Eye (tissue), 1 donor: ENCODE data around the gene KBTBD7.
"Not testable (repeated sequence)": the region's sequence is repeated elsewhere in the genome, so short reads cannot be mapped to it uniquely, and the experiment has no call there.

Experiments
- DNase-seq: peaks from one replicate; pipeline ENCODE4 v3.0.0-alpha.2; 2015

The KBTBD7 gene

DNA sequence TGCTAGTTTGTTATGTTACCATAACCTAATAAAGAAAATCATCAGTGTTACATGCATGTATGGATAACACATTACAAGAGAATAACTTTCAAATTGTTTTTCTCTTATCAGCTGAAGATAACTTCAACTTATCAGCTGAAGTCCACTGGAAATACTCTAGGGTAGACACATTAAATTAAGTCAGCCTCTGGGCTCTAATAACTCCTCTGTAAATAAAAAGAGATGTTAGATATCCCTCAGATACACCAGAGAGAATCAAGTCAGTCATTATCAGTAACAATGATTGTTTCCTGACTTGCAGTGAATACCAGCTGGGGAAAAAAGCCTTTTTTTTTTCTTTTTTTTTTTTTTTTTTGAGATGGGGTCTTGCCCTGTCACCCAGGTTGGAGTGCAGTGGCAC, 1.6 kb upstream of the KBTBD7 start:
- no peak for DNase-seq

DNA sequence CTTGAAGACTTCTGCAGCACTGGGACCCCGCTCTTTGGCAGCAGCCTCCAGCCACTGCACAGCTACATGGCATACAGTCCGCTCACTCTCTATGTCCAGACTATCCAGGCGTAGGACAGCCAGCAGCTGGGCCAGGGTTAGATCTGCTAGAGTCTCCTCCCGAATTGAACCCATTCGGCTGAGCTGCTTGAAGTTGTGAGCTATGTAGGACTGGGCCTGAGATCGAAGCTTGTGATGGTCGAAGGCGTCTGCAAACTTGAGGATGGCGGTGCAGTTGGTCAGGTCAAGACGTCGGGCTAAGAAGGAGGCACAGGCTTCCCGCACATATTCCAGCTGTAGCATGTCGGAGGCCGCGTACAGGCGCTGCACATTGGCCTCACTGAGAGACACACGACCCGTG, 900 bp downstream of the KBTBD7 start:
- no peak for DNase-seq

DNA sequence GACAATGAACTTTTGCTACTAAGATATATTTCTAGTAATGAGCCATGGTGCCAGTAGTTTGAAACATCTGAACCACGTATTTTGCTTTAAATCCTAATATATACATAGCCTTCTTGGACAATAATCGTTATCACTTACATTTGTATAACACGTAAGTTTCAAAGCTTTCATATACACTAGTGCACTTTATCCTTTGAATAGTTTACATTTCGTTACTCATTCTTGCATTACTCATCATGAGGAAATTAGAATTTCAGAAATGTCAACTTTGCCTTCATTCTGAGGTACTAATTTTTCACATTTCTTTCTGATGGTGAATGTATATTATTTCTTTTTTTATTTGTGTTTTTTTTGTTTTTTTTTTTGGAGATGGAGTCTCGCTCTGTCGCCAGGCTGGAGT, 5.8 kb downstream of the KBTBD7 start:
- no peak for DNase-seq

DNA sequence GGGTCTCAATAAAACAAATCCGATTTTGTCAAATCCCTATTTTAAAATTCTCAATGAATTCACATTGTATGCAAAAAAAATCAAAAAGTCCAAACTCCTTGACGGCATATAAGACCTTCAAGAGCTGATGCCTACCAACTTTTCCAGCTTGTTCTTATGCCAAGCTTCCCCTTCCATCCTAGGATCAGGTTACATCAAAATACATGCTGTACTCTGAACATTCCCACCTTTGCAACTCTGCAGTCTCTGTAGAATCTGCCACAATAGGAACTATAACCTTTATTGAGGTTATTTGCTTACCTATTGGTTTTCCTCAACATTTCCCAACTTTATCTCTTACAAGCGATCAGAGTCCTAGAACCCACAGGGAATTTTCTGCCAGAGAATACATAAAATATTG, 7.9 kb downstream of the KBTBD7 start:
- no peak for DNase-seq

DNA sequence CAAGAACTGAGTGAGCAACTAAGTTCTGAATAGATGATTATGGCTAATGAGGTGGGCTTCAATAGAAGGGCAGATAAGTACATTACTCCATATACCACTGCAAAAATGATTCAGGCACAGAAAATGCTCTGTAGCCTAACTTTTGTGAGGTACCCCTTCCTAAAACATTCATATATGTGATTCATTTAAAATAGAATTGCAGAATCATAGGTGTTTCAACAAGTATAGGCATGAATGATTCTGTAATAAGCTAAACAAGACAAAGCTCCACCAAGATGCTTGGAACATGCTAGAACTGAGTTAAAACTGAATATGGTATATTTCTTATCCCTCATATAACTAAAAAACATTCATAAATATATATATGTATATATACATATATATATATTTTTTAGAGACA, 12.1 kb downstream of the KBTBD7 start:
- no peak for DNase-seq

- no peak for DNase-seq
These were observed 14.6 kb downstream of the KBTBD7 start for GRCh38 chr13:41179593-41180250.

DNA sequence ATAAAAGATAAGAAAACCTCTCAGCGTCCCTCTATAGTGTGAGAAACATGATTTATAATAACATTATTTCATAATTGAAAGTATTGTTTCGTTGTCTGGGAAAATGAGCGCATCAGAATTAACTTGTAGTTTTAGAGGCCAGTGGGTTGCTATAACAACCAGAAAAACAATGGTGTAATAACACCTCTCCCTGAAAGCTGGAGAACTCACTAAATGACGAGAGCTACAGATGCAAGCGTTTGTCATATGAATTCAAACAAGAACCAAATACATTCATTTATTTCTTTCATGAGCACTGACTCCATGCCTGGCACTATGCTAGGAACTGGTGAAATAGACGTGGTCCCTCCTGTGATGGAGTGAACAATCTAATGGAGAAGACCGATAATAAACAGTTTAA, 16.3 kb downstream of the KBTBD7 start:
- no peak for DNase-seq

DNA sequence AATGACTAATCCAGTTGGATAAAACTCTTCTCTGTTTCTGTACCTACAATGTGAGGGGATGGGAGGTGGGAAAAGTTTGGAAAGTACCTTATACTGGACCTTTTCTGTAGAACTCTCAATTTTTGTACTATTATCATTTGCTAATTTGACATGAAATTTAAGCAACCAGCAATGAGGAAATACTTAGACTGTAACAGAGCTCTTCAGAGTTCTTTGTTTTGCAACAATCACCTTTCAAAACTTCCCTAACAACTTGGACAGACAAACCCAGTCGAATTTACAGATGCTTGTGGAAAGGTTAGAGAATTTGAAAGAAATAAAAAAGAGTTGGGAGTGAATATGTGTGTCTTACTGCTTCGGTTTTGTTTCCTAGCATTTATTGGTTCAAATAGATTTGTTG, 16.8 kb downstream of the KBTBD7 start:
- no peak for DNase-seq

- not testable (repeated sequence) for DNase-seq
These were observed 18.8 kb downstream of the KBTBD7 start for GRCh38 chr13:41175576-41175975.

GRCh38 chr13:41162151-41162550, 32.2 kb downstream of the KBTBD7 start:
- DNase-seq, result no peak

DNA sequence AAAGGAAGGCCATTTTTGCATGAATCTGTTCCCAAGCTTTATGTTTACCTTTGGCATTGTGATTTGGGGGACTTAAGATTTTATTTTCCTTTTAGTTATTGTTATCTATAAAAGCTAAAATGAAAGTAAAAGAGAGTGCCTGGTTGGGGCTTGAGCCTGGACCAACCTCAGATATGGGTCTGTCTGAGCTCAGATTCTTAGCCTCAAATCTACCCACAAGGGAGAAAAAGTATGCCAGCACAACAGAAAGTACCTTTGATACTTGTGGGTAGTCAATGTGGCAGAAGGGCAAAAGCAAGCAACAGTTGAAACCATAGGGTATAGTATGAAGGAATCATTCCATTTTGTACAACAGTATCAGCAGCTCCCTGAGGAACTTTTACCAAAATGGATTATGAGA, 35.2 kb downstream of the KBTBD7 start:
- no peak for DNase-seq

- DNase-seq, result no peak
These were observed 37.2 kb downstream of the KBTBD7 start for GRCh38 chr13:41157048-41157717.

DNA sequence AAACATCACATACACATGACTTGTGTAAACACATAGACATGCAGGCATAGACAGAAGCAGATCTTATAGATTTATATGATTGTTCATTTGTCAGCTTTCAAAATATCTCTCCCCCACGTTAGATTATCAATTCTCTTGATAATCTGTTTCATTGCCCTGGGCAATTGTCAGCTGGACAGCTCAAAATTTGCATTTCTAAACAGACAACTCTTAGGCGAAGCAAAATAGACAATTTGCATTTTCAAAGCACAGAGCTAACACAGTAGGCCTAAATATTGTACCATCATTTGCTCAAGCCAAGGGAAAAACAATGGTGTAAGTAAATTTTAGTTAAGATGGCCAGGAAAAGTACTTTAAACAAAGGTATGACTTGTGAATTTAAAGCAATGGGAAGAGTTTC, 37.7 kb downstream of the KBTBD7 start:
- DNase-seq, result no peak

DNA sequence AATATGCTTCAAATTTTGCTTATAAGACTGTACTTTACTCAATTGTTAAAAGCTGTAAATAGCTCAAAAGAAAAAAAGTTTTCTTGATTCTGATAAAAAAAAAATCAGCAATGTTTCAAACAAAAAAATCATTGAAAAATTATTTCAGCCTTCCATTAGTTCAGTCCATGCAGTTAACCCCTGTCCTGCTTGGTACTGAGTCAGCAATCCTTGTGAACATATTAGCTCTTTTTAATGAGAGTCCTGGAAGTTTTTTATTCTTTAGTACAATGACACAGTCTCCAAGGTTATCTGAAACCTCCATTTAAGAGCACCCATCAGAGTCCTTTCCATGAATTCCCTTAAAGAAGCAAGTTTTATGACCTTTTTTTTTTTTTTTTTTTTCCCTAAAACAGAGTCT, 40.3 kb downstream of the KBTBD7 start:
- no peak for DNase-seq

GRCh38 chr13:41152005-41152404, 42.4 kb downstream of the KBTBD7 start:
- DNase-seq, result no peak

GRCh38 chr13:41150058-41150457, 44.3 kb downstream of the KBTBD7 start:
- no peak for DNase-seq

GRCh38 chr13:41148419-41149283, 45.7 kb downstream of the KBTBD7 start:
- DNase-seq, result peak; percentile 24

- DNase-seq, result no peak
These were observed 49.0 kb downstream of the KBTBD7 start for GRCh38 chr13:41145136-41145908.

GRCh38 chr13:41144576-41144975, 49.8 kb downstream of the KBTBD7 start:
- DNase-seq, result no peak
